Measurements from ENCODE around the gene EBPL.
A peak's percentile ranks its signal among the peaks of the same experiment; 100 is the strongest.
"Not testable (repeated sequence)": the region's sequence is repeated elsewhere in the genome, so short reads cannot be mapped to it uniquely, and the experiment has no call there.

Gene EBPL

DNA sequence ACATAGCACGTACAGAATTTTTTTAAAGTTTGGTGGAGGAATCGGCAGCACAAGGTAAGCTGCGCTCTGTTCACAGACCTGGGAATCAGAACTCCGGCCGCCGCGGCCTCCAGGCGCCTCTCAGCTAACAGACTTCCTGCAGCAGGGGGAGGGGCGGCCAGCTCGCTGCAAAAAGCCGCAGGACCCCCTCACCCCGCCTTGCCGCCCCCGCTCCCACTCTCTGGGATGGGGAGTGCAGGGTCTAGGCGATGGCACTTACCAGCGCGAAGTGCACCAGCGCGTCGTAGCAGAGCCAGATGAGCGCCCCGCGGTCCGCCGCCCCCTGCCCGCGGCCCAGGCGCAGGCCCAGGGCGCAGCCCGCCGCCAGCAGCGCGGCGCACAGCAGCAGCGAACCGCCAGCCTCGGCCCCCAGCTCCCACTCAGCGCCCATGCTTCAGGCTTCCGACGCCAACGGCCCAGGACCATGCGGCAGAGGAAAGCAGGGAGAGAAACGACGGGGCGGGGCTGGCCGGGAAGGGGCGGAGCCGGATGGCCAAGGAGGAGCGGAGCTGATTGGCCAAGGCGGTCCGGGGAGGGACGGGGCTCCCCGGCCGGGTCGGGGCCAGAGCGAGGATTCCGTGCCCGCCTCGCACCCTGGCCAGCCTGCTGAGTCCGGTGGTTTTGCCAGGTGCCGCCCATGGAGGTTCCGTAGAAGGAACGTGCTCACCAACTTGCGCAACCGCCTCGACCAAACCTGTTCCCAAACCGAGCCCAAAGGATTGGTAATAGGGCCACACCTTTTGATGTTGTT is at the start of gene EBPL:
Gene EBPL (minus strand): TSS at position 492 of the 790 bp plus-strand sequence. CDS start 62 bp downstream, at position 430.
- DNase-seq (ENCODE audit: low read depth) = peak; percentile 87

DNA sequence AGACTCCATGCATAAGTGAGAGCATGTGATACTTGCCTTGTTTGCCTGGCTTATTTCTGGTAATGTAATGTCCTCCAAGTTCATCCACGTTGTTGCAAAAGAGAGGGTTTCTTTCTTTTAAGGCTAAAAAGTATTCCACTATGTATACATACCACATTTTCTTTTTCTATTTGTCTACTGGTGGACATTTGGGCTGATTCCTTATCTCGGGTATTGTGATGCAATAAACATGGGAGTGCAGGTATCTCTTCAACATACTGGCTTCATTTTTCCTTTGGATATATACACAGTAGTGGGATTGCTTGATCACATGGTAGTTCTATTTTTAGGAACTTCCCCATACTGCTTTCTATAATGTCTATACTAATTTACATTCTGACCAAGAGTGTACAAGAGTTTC is 49.6 kb upstream of the EBPL start:
- DNase-seq (ENCODE audit: low read depth) = no peak

DNA sequence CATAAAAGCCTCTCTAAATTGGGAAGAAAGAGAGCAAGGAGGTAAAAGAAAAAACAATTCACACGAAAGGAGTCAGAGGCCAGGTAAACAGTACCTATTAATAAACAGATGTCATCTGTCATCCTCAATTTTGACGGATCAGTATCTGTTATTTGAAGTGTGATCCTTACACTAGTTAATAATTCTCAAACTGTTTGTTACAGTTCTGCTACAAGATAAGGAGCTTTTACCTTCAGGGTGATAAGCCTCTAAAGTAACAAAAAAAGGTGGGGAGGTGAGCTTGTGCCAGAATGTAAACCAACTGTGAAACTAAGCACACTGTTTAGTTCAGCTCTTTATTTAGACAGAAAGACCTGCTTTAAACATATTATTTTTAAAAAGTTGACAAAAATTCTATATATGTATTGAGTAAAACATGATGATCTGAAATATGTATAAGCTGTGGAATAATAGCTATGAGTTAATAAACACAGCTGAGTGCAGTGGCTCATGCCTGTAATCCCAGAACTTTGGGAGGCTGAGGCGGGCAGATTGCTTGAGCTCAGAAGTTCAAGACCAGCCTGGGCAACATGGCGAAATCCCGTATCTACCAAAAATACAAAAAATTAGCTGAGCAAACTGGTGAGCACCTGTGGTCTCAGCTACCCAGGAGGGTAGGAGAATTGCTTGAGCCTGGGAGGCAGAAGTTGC is 48.4 kb upstream of the EBPL start:
- DNase-seq (ENCODE audit: low read depth) = no peak

DNA sequence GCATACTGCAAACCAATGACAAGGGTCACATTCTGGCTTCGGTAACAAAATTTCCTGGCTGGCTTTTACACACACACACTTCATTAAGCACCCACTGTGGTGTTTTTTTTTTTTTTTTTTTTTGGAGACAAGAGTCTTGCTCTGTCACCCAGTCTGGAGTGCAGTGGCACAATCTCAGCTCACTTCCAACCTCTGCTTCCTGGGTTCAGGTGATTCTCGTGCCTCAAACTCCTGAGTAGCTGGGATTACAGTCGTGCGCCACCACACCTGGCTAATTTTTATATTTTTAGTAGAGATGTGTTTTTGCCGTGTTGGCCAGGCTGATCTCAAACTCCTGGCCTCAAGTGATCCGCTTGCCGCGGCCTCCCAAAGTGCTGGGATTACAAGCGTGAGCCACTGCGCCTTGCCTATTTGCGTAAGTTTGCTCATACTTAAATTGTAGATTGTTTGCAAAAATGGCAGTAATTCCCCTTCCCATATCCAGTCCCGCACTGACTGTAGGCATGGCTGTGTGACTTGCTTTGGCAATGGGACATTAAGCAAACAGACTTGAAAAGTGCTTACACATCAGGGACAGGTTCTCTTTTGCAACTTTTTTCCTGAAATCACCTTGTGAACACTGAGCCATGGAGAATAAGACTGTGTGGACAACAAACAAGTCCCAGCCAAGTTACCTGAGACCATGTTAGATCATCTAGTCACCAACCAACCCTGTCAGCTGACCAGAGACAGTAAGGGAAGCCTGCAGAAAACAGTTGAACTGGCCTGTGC is 42.1 kb upstream of the EBPL start:
- no peak for DNase-seq (ENCODE audit: low read depth)

DNA sequence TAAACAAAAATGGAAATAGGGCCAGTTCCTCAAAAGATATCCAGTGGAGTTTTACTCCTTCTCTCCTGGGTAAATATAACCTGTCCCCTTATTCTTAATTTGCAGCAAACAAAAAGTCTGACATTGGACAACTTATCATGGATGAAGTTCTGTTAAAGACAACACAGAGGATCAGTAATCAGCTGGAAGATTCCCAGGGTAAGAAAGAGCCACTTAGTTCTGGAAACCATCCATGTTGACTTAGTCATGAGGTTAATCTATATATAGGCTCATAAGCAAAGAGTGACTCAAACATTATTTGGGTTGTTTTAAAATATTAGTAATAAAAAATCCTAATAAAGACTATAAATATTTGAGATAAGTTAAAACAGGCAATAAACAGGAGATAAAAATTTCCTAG is 40.5 kb upstream of the EBPL start:
- peak; percentile 54 for DNase-seq (ENCODE audit: low read depth)

DNA sequence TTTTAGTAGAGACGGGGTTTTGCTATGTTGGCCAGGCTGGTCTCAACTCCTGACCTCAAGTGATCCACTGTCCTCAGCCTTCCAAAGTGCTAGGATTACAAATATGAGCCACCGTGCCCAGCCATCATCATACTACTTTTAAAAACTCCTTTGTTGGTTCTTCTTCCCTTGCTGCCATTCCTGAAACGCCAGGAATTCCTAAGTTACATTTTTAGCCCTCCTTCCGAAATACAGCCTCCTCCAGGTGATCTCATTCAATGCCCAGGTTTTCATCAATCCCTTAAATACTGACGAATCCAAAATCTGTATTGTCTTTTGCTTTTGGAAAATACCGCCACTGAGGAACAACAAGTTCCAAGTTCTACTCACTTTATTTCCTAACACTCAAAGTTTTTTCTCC is 25.3 kb upstream of the EBPL start:
- no peak for DNase-seq (ENCODE audit: low read depth)

DNA sequence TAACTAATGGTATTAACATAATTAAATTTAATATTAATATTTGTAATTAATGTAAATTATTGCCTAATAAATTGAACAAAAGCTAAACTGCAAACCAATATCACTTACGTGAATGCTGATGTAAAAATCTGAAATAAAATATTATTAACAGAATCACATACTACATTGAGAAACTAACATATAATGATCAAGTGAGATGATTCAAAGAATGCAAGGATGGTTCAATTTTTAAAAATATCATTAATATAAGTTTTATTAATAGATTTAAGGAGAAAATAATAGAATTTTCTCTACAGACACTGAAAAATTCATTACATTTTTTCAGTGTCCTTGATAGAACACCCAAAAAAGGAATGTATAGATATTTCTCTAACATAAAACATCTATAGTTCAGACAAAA is 23.5 kb upstream of the EBPL start:
- DNase-seq (ENCODE audit: low read depth) = no peak

DNA sequence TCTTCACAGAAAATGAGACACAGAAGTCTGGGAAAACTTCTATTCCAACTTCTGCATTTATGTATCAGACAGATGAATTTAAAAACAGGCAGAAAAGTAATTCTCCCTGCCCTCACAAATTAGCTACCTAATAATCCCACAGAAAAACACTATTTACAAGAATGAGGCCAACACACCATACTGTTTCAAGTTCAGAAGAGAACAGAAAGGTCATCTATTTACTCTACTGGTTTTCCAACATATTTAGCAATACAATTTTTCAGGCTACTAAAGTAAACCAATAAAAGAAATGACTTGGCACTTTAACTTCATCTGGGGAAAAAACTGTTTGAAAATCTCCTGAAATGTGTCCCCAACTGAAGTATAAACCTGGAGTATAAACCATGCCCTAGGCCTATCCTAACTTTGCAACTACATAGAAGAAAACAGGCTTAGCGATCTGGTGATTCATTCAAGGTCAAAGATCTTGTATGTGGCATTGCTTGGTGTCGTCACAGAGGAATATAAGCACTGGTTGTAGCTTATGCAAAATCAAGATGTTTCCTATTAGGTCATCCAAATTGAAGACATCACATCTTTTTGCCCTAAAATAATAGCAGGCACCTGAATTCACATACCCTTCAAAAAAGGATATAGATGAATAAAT is 20.1 kb upstream of the EBPL start:
- DNase-seq (ENCODE audit: low read depth) = peak; percentile 87

DNA sequence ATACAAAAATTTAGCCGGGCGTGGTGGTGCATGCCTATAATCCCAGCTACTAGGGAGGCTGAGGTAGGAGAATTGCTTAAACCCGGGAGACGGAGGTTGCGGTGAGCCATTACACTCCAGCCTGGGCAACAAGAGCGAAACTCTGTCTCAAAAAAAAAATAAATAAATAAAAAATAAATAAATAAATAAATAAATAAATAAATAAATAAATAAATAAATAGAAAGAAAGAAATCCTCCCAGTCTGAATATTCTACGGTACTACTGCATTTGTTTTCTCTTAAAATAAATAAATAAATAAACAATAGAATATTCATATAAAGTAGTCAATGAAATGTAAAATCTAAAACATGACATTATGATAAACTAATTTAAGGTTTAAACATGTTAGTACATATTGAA is 13.0 kb upstream of the EBPL start:
- not testable (repeated sequence) for DNase-seq (ENCODE audit: low read depth)

DNA sequence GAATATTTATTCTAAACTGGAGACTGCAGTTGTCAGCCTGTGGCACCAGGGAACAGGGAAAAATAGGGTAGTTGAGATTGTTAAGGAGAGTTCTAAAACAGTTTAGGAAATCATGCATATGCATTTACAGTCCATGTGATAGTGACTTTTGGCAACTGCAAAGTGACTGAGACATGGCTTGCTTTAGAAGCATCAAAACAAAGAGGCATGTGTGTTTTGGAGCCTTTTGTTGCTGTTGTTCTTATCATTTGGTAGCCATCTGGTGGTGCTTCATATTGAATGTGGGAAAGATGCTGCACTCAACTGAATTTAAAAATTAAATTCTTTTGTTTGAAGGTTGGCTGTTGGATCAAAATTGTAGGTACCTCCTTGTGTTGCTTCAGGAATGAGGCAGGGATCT is 10.2 kb upstream of the EBPL start:
- DNase-seq (ENCODE audit: low read depth) = no peak

DNA sequence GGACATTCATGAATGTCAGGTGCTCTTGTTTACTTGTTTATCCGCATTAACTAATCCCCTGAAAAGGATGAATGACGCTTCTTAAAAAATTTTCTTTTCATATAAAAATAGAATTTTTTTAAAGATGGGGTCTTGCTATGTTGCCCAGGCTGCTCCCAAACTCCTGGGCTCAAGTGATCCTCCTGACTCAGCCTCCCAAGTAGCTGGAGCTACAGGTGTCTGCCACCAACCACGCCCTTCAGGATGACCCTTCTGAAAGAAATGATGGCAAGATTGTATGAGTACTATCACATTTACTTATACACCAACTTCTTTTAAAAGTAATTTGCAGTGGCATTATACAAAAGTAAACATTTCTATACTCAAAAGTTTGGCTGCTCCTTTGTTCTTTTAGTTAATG is 6.2 kb upstream of the EBPL start:
- no peak for DNase-seq (ENCODE audit: low read depth)

DNA sequence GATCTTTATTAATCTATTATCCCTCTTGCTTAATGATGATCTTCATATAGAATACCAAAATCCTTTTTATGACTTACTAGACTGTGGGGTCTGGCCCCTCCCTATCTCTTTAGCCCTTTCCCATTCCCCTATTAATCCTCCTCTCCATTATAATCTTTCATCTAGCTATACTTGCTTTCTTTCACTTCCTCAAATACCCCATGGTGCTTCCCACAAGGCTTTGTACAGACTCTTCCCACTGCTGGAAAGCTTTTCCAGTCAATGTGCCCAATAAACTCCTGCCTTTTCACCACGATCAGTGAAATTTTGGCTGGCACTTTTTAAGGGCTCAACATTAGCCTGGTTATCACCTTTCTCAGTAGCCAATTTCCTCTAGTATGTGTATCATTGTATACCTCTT is 3.2 kb upstream of the EBPL start:
- DNase-seq (ENCODE audit: low read depth) = no peak

DNA sequence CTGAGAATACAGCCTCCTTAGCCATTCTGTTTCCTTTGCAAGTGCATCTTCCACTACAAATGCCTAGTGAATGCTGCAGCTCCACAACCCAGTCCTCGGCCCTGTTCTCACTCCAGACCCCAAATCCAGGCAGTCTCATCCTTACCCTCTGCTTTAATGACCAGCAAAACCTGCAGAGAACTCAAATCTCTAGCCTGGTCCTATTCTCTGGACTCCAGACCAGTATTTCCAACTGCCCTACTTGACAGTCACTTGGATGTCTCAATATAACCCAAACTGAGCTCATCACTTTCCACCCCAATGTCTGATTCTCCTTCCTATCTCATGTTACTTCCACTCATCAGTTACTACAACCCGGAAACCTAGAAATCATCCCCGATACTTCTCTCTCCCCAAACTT is 2.6 kb upstream of the EBPL start:
- DNase-seq (ENCODE audit: low read depth) = no peak

DNA sequence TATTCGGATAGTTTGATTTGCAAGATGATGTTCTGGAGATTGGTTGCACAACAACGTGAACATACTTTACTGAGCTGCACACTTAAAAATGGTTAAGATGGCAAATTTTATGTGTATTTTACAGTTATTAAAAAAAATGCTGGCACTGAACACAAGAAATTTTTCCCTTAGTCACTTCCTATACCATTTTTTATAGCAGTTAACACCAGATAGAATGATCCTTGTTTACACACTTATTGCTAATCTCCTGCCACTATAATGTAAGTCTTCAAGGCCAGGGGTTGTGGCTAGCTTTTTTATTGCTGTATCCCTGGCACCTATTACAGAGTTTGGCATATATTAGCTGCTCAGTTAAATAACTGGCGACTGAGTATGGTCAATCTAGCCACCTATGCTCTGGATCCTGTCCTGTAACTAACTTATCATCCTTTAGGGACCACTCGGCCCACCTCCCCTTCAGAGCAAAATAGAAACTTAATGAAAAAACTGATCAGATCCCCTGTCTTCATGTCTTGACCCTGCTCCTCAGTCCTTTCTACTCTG is 2.0 kb upstream of the EBPL start:
- peak; percentile 5 for DNase-seq (ENCODE audit: low read depth)

DNA sequence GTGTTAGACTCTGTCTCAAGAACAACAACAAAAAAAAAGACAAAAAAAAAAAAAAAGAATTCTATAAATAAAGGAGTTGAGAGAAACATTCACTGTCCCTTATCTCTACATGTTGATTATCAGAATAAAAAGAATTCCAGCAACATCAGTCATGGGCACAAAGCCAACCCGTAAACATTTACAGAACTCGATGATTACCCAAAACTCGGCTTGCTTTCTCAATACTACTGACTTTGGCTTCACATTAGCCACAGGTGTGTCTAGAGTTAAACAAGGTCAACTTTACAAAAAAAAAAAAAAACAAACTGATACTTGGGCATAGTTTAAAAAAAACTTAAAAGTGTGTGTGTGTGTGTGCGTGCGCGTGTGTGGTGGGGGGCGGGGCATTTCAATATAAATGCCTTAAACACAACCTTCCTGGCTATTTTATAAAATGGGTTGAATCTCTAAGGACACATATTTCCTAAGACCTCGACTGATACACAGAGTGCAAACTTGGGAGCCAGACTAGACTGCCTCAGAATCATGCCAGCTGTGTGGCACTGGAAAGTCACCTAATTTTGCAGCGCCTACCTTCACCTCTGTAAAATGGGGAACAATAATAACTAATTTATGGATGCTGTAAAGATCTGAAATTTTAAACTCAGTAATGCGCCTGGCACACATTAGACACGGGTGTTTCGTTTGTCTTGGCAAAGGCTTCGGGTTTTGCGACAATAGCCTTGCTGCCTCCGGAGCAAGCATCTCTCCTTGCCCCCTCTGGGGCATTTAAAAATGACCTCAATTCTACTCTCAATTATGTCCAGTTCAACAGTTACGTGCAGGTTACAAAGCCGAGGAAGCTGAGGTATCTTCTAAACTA is 922 bp downstream of the EBPL start:
- peak; percentile 29 for DNase-seq (ENCODE audit: low read depth)

DNA sequence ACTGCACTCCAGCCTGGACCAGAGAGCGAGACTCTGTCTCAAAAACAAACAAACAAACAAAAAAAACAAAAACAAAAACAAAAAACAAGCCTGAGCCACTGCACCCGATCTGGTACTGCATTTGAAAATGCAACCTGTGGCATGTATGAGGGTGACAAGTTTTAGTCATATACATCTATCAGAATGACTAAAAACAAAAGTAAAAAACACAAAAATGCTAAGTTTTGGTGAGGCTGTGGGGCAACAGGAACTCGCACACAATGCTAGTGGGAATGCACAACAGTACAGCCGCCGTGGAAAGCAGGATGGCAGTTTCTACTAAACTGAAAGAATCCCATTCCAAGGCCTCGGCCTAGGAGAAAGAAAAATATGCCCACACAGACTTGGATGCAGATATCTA is 7.8 kb downstream of the EBPL start:
- no peak for DNase-seq (ENCODE audit: low read depth)

DNA sequence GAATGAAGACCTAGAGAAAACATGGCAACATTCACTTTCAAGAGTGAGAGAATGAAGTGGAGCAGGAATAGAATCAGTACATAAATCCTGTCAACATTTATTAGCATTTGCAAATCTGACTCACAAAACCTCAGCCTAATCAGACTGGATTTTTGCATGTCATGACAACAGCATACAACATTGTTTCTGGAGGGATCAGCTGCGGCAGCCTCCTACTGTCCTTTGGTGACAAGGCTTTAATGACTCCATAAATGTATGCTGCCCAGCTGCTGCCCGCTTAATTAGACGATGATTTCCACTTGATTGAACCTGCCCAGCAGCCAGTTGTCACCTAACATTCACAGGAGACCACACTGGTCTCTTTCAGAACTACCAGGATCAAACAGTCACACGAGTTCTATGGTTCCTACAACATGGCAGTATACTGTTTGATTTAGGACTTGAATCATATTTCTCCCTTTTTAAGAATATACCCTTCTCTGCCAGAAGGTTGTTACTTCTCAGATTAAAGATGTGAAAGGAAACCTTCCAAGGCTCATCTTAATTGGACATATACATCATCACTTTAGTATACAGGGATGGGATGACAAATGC is 9.3 kb downstream of the EBPL start:
- DNase-seq (ENCODE audit: low read depth) = no peak

DNA sequence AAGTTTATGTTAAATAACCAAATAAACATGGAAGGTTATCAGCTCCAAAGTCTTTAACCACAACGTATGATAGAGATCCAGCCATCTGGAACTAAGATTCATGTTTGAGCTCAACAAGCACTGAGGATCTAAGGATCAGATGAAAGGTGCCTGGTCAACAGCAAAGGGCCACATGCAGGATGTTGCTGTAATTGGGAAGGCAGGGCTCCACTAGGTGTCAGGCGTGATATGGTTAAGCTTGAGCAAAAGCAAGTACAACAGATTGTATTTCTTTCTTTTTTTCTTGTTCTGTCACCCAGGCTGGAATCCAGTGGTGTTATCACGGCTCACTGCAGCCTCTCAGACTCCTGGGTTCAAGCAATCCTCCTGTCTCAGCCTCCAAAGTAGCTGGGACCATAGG is 12.0 kb downstream of the EBPL start:
- DNase-seq (ENCODE audit: low read depth) = no peak

DNA sequence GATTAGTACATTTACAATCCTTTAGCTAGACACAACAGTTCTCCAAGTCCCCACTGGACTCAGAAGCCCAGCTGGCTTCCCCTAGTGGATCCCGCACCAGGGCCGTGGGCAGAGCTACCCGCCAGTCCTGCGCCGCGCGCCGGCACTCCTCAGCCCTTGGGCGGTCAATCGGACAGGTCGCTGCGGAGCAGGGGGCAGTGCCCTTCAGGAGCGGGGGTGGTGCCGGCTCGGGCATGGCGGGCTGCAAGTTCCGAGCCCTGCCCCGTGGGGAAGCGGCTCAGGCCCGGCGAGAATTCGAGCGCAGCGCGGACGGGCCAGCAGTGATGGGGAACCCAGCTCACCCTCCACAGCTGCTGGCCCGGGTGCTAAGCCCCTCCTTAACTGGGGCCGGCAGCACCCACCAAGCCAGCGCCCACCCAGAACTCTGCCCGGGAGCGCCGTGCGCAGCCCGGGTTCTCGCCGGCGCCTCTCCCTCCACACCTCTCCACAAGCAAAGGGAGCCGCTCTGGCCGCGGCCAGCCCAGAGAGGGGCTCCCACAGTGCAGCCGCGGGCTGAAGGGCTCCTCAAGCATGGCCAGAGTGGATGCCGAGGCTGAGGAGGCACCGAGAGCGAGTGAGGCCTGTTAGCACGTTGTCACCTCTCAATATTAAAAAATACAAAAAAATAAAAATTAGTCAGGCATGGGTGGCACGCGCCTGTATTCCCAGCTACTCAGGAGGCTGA is 12.9 kb downstream of the EBPL start:
- DNase-seq (ENCODE audit: low read depth) = no peak

All from fibroblast of gingiva (primary cell).